Activated T-cell treated with anti-CD3 and anti-CD28 coated beads, Interleukin-2, amount 50 U/mL, for 72 hours (primary cell): ENCODE results near the gene GRPEL2. TPM values are rescaled to one million over a fixed set of nuclear protein-coding genes. Genes with fewer than 3 reads are reported as not detected.

Source experiments
- ATAC-seq, 2 donors: fragments of 150-1000 bp; cut with Tn5 transposase; replicated peaks in 1 of 2; 2 replicates each; pipeline ENCODE4 v1.10.0; 2021; ENCODE audit warnings: moderate library complexity in 2 of 2, mild to moderate bottlenecking in 1 of 2
- DNase-seq, 2 donors: peaks; one replicate each; pipeline ENCODE4 v3.0.0; 2021 to 2022; ENCODE audit warnings: mixed read lengths in 1 of 2
- H3K27ac Mint-ChIP-seq: one replicate; pipeline ENCODE4 v1.8.0; 2022; ENCODE audit warnings: mild to moderate bottlenecking, moderate library complexity, mixed read lengths
- H3K27me3 Mint-ChIP-seq: one replicate; pipeline ENCODE4 v1.8.0; 2022; ENCODE audit warnings: low read depth, mixed read lengths
- H3K36me3 Mint-ChIP-seq, 2 donors: one replicate each; pipeline ENCODE4 v1.8.0; 2022; ENCODE audit warnings: mixed read lengths in 2 of 2, mild to moderate bottlenecking in 1 of 2; ENCODE audit not compliant: insufficient read depth in 2 of 2
- H3K4me1 Mint-ChIP-seq: one replicate; pipeline ENCODE4 v1.8.0; 2022; ENCODE audit warnings: low read depth, mixed read lengths
- H3K4me3 Mint-ChIP-seq, 2 donors: one replicate each; pipeline ENCODE4 v1.8.0; 2022; ENCODE audit warnings: mild to moderate bottlenecking in 2 of 2, mixed read lengths in 2 of 2, moderate library complexity in 2 of 2
- H3K9me3 Mint-ChIP-seq, 2 donors: one replicate each; pipeline ENCODE4 v1.8.0; 2022; ENCODE audit warnings: mixed read lengths in 2 of 2
- total RNA-seq, 2 donors: library from RNA; stranded (reverse); gene quantifications; one replicate each; pipeline ENCODE4 v1.2.3, GENCODE V29; 2022

GRPEL2 gene
- total RNA-seq, 2 donors from 2014 or later = 39.6 to 42.7 TPM

DNA sequence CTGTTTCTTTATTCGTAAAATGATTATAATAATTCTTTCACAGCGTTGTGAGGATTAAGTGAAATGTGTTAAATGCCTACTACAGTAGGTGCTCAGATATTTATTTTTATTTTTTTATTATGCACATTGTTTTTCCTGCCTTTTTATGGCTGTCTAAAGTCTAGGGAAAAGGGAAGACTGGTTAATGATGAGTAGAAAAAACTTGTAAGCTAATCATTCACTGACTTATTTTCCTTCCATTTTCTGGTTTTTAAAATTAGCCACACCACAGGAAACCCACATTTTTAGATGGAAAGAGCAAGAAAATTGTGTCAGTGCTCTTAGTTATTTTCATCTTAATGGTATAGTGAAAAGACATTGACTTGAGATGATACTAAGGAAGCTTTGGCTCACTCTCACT, 8.6 kb downstream of the GRPEL2 start:
- no peaks in the 10 kb centered on the region for H3K27me3 Mint-ChIP-seq
- no peak for ATAC-seq
- peaks cover 90% of the 10 kb centered on the region for H3K4me1 Mint-ChIP-seq
- H3K27ac Mint-ChIP-seq = peak overlapping the region; percentile 61
- peak overlapping the region in 1 of 2 donors; percentile 4 for H3K4me3 Mint-ChIP-seq
- DNase-seq = no peak
- H3K9me3 Mint-ChIP-seq = no peaks in the 10 kb centered on the region
- H3K36me3 Mint-ChIP-seq = peaks cover 26 to 52% of the 10 kb centered on the region in 2 donors

- DNase-seq (peak; percentile 38 to 48), ATAC-seq (peak; percentile 17 to 40)
- Mint-ChIP-seq H3K27me3 (no peaks in the 10 kb centered on the region), H3K36me3 (peaks cover 16 to 39% of the 10 kb centered on the region in 2 donors), H3K27ac (peak overlapping the region; percentile 85), H3K4me3 (peak overlapping the region; percentile 2 to 59), H3K9me3 (no peaks in the 10 kb centered on the region), H3K4me1 (peaks cover 90% of the 10 kb centered on the region)
Measured at GRCh38 chr5:149355688-149356087, 10.4 kb downstream of the GRPEL2 start.

DNA sequence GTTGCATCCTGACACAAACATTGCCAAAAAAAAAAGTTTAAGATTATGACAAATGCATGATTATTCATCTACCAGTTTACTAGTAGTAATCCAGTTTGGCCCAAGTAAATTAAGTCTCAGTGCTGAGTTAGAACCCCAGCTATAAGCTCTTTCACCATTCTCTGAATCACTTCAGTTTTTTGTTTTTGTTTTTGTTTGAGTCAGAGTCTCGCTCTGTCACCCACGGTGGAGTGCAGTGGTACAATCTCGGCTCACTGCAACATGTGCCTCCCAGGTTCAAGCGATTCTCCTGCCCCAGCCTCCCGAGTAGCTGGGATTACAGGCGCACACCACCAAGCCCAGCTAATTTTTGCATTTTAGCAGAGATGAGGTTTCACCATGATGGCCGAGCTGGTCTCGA, 11.1 kb downstream of the GRPEL2 start:
- Mint-ChIP-seq H3K9me3 (no peaks in the 10 kb centered on the region), H3K4me1 (peaks cover 87% of the 10 kb centered on the region), H3K27me3 (no peaks in the 10 kb centered on the region), H3K4me3 (peak overlapping the region; percentile 48 to 59), H3K27ac (peak overlapping the region; percentile 85), H3K36me3 (peaks cover 15 to 33% of the 10 kb centered on the region in 2 donors)
- ATAC-seq (peak; percentile 15 to 32), DNase-seq (peak; percentile 54 to 58)

DNA sequence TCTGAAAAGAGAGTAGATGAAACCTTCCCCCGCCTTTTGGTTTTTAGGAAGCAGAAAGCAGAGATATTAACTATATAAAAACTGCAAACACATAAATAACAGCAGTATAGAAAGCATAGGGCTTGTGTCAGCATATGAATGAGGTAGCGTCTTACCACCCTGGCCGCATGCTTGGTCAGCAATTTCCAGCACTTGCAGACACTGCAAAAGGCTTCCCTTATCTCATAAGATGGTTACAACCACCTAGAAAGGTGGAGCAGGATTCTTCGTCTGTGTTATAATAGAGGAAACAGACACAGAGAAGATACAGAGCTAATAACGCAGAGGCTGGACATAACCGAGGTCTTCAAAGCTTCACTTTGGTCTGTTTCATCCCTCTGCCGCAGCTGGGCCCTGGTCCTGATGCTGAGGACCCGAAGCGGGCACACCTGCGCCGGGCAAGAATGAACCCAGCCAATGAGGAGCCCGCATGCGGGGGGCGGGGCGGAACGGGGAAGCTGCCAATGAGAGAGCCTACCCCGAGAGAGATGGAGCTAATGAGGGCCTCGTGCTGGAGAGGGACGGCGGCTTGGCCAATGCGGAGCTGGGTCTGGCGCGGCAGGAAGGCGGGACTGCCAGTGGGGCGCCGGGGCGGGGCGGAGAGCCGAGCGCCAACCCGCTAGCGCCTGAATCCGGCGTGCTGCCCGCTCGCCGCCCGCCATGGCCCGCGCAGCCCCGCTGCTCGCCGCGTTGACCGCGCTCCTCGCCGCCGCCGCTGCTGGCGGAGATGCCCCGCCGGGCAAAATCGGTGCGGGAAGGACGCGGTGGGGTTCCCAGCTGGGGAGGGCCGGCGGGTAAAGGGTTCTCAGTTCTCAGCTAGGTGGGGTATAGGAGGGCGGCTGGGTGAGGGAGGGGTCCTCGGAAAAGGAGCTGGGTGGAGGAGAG, 12.3 kb downstream of the GRPEL2 start, which contains the start of gene PCYOX1L:
TSS of gene PCYOX1L (plus strand) at position 677 of the 924 bp plus-strand sequence. CDS start at position 700, 23 bp downstream.
- H3K9me3 Mint-ChIP-seq = no peaks in the 10 kb centered on the region
- H3K4me3 Mint-ChIP-seq = peak within 1 kb of the TSS; percentile 86 to 94
- H3K27ac Mint-ChIP-seq = peak within 1 kb of the TSS; percentile 90
- H3K36me3 Mint-ChIP-seq = peaks cover 11 to 20% of the 10 kb centered on the region in 2 donors
- DNase-seq = peak; percentile 96 to 97
- peak; percentile 94 to 97 for ATAC-seq
- H3K27me3 Mint-ChIP-seq = no peaks in the 10 kb centered on the region
- H3K4me1 Mint-ChIP-seq = peaks cover 74% of the 10 kb centered on the region

DNA sequence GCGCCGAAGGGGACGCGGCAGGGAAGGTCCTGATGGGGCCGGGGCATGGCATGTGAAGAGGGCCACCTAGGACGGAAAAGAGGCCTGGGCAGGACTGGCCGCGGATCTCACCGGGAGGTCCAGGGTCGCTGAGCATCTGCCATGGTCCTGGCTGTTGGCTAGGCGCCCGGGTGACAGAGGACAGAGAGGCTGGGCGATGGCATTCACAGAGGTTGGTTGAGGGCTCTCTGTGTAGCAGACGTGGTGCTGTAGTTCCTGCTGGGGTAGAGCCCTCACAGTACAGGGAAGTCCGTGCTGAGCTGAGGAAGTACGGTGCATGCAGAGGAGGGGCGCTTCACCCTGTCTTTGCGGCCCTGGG, 13.0 kb downstream of the GRPEL2 start:
- peak overlapping the region; percentile 86 to 94 for H3K4me3 Mint-ChIP-seq
- H3K9me3 Mint-ChIP-seq = no peaks in the 10 kb centered on the region
- H3K4me1 Mint-ChIP-seq = peaks cover 70% of the 10 kb centered on the region
- ATAC-seq (peak; percentile 4 to 8), DNase-seq (peak in 1 of 2 donors; percentile 36)
- no peaks in the 10 kb centered on the region for H3K27me3 Mint-ChIP-seq
- H3K27ac Mint-ChIP-seq = peak overlapping the region; percentile 89
- peaks cover 11 to 20% of the 10 kb centered on the region in 2 donors for H3K36me3 Mint-ChIP-seq

GRCh38 chr5:149358868-149359495, 13.7 kb downstream of the GRPEL2 start:
- Mint-ChIP-seq H3K36me3 (peaks cover 9 to 17% of the 10 kb centered on the region in 2 donors), H3K4me1 (peaks cover 65% of the 10 kb centered on the region), H3K27ac (peak overlapping the region; percentile 89), H3K9me3 (no peaks in the 10 kb centered on the region), H3K27me3 (no peaks in the 10 kb centered on the region), H3K4me3 (peak overlapping the region; percentile 86 to 94)
- ATAC-seq (no peak), DNase-seq (no peak)

DNA sequence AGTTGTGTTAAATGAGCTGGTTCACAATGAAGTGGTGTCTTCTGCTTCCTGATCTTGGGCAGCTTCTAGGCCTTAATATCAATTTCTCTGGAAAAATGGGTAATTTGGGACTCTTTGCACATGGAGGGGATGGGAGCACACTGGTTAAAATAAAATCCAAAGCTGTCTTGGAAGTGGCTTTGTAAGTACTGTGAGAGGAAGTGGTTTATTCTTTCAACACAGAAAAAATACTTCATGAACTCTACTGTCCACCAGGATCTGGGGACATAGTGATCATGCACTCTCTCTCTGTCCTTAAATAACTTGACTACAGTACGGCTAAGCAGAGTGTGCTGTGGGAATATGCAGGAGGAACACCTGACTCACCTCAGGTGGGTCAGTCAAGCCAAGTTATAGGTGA, 15.0 kb downstream of the GRPEL2 start:
- Mint-ChIP-seq H3K4me1 (peaks cover 52% of the 10 kb centered on the region), H3K27me3 (no peaks in the 10 kb centered on the region), H3K9me3 (no peaks in the 10 kb centered on the region), H3K36me3 (peaks cover 3 to 5% of the 10 kb centered on the region in 2 donors), H3K4me3 (peak overlapping the region in 1 of 2 donors; percentile 13), H3K27ac (peak overlapping the region; percentile 82)
- DNase-seq (no peak), ATAC-seq (no peak)

DNA sequence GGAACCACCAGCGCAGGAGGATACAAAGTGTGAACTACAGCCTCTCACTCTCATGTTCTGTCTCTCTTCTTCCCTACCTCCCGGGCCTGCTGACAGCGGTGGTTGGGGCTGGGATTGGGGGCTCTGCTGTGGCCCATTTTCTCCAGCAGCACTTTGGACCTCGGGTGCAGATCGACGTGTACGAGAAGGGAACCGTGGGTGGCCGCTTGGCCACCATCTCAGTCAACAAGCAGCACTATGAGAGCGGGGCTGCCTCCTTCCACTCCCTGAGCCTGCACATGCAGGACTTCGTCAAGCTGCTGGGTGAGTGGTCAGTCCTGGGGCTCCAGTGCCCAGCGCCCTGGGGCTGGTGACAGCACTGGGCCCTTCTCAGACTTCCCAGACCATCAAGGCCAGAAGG, 17.2 kb downstream of the GRPEL2 start:
- Mint-ChIP-seq H3K27me3 (no peaks in the 10 kb centered on the region), H3K27ac (no peak overlapping the region), H3K4me3 (no peak overlapping the region), H3K4me1 (peaks cover 30% of the 10 kb centered on the region), H3K9me3 (no peaks in the 10 kb centered on the region), H3K36me3 (no peaks in the 10 kb centered on the region)
- ATAC-seq (no peak), DNase-seq (no peak)

DNA sequence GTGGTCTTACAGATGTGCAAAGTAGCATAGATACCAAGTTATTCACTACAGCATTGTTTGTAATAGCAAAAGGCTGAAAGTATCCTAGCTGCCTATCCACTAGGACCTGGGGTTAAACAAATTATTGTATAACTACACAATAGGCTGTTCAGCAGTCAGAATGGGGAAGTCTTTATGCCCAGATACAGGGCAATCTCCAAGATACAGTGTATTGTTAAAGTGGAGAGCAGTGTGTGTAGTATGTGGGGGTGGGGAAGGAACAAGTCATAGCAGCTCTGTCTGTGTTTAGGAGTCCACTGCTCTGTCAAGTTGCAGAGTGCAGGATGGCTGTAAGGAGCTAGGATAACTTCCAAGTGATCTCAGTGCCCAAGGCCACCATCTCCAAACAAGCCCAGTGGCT, 18.1 kb downstream of the GRPEL2 start:
- no peak for DNase-seq
- H3K4me3 Mint-ChIP-seq = no peak overlapping the region
- no peaks in the 10 kb centered on the region for H3K9me3 Mint-ChIP-seq
- no peaks in the 10 kb centered on the region for H3K36me3 Mint-ChIP-seq
- no peak for ATAC-seq
- peaks cover 28% of the 10 kb centered on the region for H3K4me1 Mint-ChIP-seq
- no peak overlapping the region for H3K27ac Mint-ChIP-seq
- no peaks in the 10 kb centered on the region for H3K27me3 Mint-ChIP-seq

- Mint-ChIP-seq H3K27me3 (no peaks in the 10 kb centered on the region), H3K9me3 (no peaks in the 10 kb centered on the region), H3K27ac (no peak overlapping the region), H3K4me1 (peaks cover 22% of the 10 kb centered on the region), H3K4me3 (no peak overlapping the region), H3K36me3 (no peaks in the 10 kb centered on the region)
- no peak for DNase-seq
- ATAC-seq = no peak
Measured at GRCh38 chr5:149363936-149364335, 18.6 kb downstream of the GRPEL2 start.

DNA sequence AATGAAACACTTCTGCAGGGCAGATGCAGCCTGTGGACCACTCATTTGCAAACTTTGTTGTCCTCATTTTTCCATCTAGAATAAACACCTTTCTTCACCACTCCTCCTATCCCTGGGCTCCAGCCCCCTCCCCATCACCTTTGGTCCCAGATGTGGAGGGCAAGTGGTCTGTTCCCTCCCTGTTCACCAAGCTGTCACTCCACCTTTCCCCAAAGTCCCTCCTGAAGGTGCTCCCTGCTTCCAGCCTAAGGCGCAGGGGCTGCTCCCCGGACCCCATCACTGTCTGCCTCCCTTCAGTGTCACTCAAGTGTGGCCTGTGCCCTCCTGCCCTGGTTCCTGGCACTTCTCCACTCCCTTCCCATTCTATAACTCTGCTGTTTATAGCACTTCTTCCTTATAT, 19.4 kb downstream of the GRPEL2 start:
- Mint-ChIP-seq H3K36me3 (no peaks in the 10 kb centered on the region), H3K4me3 (no peak overlapping the region), H3K9me3 (no peaks in the 10 kb centered on the region), H3K27me3 (no peaks in the 10 kb centered on the region), H3K4me1 (peaks cover 14% of the 10 kb centered on the region), H3K27ac (no peak overlapping the region)
- no peak for ATAC-seq
- no peak for DNase-seq

DNA sequence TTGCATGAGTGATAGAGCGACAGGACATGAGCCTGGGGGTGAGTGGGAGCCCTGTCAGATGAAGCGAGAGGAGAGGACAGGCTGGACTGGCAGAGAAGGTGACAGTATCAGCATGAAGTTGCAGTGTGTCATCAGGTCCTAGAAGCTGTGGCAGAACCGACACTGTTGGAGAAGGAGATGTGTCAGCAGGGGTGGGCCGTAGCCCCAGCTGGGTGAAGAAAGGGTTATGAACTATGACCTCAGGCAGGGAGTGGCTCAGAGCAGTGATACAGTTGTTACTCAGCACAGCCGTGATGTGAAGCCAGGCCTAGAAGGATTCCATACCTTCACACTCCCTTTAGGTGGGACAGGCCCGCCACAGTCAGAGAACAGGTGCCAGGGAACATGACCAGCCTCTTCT, 20.1 kb downstream of the GRPEL2 start:
- Mint-ChIP-seq H3K4me3 (no peak overlapping the region), H3K36me3 (no peaks in the 10 kb centered on the region), H3K4me1 (peaks cover 7% of the 10 kb centered on the region), H3K9me3 (no peaks in the 10 kb centered on the region), H3K27me3 (no peaks in the 10 kb centered on the region), H3K27ac (no peak overlapping the region)
- ATAC-seq (peak; percentile 64 to 68), DNase-seq (no peak)

DNA sequence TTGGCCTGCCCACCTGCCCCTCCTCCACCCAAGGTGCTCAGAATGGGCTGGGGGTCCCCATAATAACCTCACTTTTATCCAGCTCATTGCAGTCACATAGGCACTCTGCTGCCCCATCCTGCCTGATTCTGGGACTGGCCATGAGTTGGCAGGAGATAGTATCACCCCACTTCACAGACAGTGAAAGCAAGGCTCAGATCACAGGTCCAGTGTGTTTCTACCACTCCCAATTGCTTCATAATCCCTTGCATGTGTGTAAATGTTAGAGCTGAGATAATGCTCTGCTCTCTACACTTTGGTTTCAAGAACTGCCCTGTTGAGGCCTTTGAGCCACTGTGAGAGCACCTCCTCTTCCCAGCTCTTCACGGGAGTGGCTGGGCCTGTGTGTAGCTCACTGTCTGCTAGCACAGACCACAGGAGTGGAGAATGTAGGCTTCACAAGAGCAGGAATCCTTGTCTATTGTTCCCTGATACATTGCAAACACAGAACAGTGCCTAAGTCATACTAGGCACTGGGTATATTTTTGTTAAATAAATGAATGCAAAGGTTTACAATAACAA, 20.9 kb downstream of the GRPEL2 start:
- Mint-ChIP-seq H3K27ac (no peak overlapping the region), H3K36me3 (no peaks in the 10 kb centered on the region), H3K4me1 (no peaks in the 10 kb centered on the region), H3K9me3 (no peaks in the 10 kb centered on the region), H3K27me3 (no peaks in the 10 kb centered on the region), H3K4me3 (no peak overlapping the region)
- ATAC-seq = no peak
- DNase-seq = no peak
